ENCODE data around the gene TUBB1.

Gene TUBB1

GRCh38 chr20:59020938-59021551 lies 1.8 kb downstream of the TUBB1 start:
- Mint-ChIP-seq H3K36me3 (ENCODE audit: low read depth) (peaks cover 36% of the 10 kb centered on the region), H3K4me1 (peaks cover 39% of the 10 kb centered on the region), H3K4me3 (no peak overlapping the region), H3K9me3 (no peaks in the 10 kb centered on the region), H3K27me3 (ENCODE audit: low read depth, poor library complexity) (peaks cover 12% of the 10 kb centered on the region), H3K27ac (peak overlapping the region; percentile 88)
- TF ChIP-seq, protein P1, sequence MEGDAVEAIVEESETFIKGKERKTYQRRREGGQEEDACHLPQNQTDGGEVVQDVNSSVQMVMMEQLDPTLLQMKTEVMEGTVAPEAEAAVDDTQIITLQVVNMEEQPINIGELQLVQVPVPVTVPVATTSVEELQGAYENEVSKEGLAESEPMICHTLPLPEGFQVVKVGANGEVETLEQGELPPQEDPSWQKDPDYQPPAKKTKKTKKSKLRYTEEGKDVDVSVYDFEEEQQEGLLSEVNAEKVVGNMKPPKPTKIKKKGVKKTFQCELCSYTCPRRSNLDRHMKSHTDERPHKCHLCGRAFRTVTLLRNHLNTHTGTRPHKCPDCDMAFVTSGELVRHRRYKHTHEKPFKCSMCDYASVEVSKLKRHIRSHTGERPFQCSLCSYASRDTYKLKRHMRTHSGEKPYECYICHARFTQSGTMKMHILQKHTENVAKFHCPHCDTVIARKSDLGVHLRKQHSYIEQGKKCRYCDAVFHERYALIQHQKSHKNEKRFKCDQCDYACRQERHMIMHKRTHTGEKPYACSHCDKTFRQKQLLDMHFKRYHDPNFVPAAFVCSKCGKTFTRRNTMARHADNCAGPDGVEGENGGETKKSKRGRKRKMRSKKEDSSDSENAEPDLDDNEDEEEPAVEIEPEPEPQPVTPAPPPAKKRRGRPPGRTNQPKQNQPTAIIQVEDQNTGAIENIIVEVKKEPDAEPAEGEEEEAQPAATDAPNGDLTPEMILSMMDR (IDR thresholded peaks at IDR 0.05), result no peak
- DNase-seq, result no peak

DNA sequence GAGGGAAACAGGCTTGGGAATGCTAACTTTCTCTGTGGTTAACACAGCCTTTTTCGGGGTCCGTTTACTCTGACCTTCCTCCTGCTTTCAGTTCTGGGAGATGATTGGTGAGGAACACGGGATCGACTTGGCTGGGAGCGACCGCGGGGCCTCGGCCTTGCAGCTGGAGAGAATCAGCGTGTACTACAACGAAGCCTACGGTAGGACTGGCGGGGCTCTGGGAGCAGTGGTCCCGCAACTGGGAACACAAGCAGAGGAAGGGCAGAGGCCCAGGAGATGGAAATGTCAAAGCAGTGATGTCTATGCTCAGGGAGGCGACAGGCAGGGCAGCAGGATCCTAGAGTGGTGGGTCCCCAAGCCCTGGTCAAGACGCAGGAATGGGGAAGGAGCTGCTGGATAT lies 3.5 kb downstream of the TUBB1 start:
- H3K4me3 Mint-ChIP-seq, result no peak overlapping the region
- H3K27me3 Mint-ChIP-seq (ENCODE audit: low read depth, poor library complexity), result peaks cover 3% of the 10 kb centered on the region
- H3K4me1 Mint-ChIP-seq, result peaks cover 36% of the 10 kb centered on the region
- no peak for DNase-seq
- peaks cover 48% of the 10 kb centered on the region for H3K36me3 Mint-ChIP-seq (ENCODE audit: low read depth)
- H3K9me3 Mint-ChIP-seq, result no peaks in the 10 kb centered on the region
- H3K27ac Mint-ChIP-seq, result peak overlapping the region; percentile 69
- TF ChIP-seq, protein P1 (IDR thresholded peaks at IDR 0.05), result no peak

GRCh38 chr20:59023616-59024015 lies 4.4 kb downstream of the TUBB1 start:
- Mint-ChIP-seq H3K4me1 (peaks cover 43% of the 10 kb centered on the region), H3K4me3 (no peak overlapping the region), H3K9me3 (no peaks in the 10 kb centered on the region), H3K27me3 (ENCODE audit: low read depth, poor library complexity) (peaks cover 3% of the 10 kb centered on the region), H3K27ac (no peak overlapping the region), H3K36me3 (ENCODE audit: low read depth) (peaks cover 48% of the 10 kb centered on the region)
- TF ChIP-seq, protein P1 (IDR thresholded peaks at IDR 0.05), result no peak
- no peak for DNase-seq

- H3K36me3 Mint-ChIP-seq (ENCODE audit: low read depth), result peaks cover 48% of the 10 kb centered on the region
- DNase-seq, result no peak
- H3K27ac Mint-ChIP-seq, result no peak overlapping the region
These were observed 4.9 kb downstream of the TUBB1 start for GRCh38 chr20:59024111-59024530.

DNA sequence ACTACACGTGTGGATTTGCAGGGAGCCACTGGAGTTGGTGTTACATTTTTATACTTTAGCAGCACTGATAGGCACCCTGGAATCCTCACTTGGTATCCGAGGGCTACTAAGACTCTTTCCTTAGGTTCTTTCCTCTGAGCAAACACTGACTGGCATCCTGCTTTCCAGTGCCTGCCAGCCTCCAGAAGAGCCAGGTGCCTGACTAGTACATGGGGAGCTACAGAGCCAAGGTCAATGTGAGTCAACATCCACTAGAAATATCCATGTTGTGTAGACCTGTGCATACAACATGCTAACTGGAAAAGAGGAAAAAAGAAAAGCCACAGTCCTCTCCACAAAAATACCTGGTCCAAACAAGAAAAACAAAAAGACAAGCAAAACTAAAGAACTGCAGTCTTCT lies 5.9 kb downstream of the TUBB1 start:
- H3K4me3 Mint-ChIP-seq, result no peak overlapping the region
- no peaks in the 10 kb centered on the region for H3K9me3 Mint-ChIP-seq
- peaks cover 58% of the 10 kb centered on the region for H3K4me1 Mint-ChIP-seq
- DNase-seq, result no peak
- no peak overlapping the region for H3K27ac Mint-ChIP-seq
- TF ChIP-seq, protein P1 (IDR thresholded peaks at IDR 0.05), result no peak
- H3K36me3 Mint-ChIP-seq (ENCODE audit: low read depth), result peaks cover 55% of the 10 kb centered on the region
- H3K27me3 Mint-ChIP-seq (ENCODE audit: low read depth, poor library complexity), result peaks cover 3% of the 10 kb centered on the region

More at GRCh38 chr20:59024111-59024530, 4.9 kb downstream of the TUBB1 start:
- peaks cover 3% of the 10 kb centered on the region for H3K27me3 Mint-ChIP-seq (ENCODE audit: low read depth, poor library complexity)
- peaks cover 48% of the 10 kb centered on the region for H3K4me1 Mint-ChIP-seq
- no peak overlapping the region for H3K4me3 Mint-ChIP-seq
- TF ChIP-seq, protein P1 (IDR thresholded peaks at IDR 0.05), result no peak
- no peaks in the 10 kb centered on the region for H3K9me3 Mint-ChIP-seq

GRCh38 chr20:59025511-59025910 lies 6.3 kb downstream of the TUBB1 start:
- Mint-ChIP-seq H3K27me3 (ENCODE audit: low read depth, poor library complexity) (peaks cover 3% of the 10 kb centered on the region), H3K4me1 (peaks cover 62% of the 10 kb centered on the region), H3K36me3 (ENCODE audit: low read depth) (peaks cover 58% of the 10 kb centered on the region), H3K9me3 (no peaks in the 10 kb centered on the region), H3K4me3 (no peak overlapping the region), H3K27ac (no peak overlapping the region)
- DNase-seq, result no peak
- TF ChIP-seq, protein P1 (IDR thresholded peaks at IDR 0.05), result no peak
